Raji (cell line): ENCODE data around the gene ODF2.

Experiments used
- POLR2A ChIP-seq: IDR thresholded peaks from 2 replicates; pipeline ENCODE4 v1.6.1; 2011; ENCODE audit warnings: low read depth, low read length, control low read depth; ENCODE audit not compliant: insufficient read depth

The ODF2 gene

DNA sequence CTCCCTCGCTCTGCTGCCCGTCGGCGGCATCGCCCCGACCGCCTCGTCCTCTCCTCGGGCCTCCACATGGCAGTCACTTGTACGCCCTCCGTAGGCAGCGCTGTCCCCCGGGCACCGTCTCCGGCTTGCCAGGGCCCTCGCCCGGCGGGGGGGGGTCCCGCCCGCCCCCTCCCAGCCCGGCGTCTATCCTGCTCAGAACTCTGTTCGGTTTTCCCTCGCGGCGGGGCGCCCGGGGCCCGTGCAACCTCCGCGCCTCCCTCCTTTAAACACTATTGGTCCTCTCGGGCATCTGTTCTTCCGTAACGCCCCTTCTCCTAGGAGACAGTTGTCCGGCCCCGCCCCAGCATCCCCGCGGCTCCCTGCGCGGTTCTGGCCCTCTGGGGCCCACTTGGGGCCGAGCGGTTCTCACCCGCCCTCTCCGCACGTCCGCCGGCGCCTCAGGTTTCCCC is 831 bp downstream of the ODF2 start:
- TF ChIP-seq POLR2A = no peak

DNA sequence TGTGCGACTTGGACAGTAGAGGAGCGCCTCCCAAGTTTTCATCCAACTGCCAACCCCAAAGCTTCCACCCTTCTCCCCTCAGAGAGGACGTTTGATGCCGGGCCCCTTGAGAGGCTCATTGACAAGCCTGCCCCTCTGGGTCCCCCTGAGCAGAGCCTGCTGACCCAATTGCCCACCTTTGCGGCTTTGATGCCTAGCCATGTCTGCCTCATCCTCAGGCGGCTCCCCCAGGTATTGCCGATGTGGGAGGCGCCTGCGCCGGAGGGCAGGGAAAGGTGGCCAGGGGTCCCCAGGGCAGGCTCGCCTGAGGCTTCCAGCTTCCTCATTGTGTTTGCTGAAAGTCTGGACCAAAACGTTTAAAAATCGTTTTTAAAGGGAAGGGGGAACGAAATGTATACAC is 1.4 kb downstream of the ODF2 start:
- TF ChIP-seq POLR2A = no peak

DNA sequence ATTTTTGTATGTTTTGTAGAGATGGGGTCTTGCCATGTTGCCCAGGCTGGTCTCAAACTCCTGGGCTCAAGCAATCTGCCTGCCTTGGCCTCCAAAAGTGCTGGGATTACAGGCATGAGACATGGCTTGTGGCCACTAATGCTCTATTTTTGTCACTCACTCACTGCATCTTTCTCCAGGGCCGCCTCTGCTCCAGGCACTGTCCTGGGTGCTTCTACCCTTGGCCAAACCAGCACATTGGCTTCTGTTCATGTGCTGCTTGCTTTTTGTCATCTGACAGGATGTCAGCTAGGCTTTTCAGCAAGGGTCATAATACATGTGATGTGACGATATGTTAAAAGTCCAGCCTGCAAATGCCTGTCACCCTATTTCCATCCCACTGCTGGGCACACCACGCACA is 3.2 kb downstream of the ODF2 start:
- no peak for TF ChIP-seq POLR2A

DNA sequence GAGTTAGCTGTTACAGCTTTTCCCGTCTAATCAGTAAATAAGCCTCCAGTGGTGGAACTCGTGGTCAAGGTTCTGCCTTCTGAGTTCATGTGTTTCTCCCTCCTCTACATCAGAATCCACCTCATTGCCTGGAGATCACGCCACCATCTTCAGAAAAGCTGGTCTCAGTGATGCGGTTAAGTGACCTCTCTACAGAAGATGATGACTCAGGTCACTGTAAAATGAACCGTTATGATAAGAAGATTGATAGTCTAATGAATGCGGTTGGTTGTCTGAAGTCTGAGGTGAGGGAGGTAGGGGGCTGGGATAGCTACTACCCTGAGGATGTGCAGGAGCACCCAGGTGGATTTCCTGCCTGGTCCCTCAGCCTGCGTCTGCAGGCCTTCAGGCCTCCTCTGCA is 13.3 kb downstream of the ODF2 start:
- TF ChIP-seq POLR2A = no peak

DNA sequence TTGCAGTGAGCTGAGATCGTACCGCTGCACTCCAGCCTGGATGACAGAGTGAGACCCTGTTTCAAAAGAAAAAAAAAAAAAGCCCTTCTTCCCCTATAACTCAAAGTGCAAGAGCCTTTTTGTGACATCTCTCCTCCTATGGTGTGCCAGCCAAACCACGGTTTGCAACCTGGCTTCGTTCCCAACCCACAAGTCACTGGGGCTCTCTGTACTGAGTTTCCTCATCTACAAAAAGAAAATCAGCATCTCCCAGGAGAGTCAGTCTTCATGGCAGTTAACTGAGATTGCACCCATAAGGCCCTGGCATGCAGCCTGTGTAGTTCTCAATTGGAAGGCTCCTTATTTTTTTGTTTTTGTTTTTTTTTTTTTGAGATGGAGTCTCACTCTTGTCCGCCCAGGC is 14.8 kb downstream of the ODF2 start:
- TF ChIP-seq POLR2A = no peak

DNA sequence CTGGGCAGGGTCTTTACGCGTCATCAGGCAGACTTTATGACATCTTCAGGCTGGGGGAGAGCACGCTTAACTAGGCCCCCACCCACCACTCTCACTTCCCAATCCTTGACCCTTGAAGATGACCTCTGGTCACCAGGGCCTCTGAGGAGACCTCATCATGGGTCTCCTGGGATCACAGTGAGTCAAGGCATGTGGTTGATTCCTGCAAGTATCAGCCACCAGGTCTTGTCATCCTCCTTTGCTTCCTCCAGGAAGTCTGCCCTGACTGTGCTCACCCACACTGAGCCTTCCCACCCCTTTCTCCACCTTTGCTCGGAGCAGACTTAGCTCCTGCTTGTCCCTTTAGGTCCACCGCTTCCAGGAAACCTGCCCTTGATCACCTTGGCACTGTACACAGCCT is 17.3 kb downstream of the ODF2 start:
- no peak for TF ChIP-seq POLR2A

DNA sequence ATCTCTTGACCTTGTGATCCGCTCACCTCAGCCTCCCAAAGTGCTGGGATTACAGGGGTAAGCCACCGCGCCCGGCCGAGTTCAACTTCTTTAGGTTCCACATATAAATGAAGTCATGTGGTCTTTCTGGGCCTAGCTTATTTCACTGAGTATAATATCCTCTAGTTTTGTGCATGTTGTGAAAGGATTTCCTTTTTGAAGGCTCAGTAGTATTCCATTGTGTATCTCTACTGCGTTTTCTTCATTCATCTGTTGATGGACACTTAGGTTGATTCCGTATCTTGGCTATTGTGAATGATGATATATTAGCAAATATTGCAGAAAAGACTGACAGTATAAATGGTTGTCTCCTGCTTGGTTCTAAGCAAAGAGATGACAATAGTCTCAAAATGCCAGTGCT is 20.1 kb downstream of the ODF2 start:
- no peak for TF ChIP-seq POLR2A

DNA sequence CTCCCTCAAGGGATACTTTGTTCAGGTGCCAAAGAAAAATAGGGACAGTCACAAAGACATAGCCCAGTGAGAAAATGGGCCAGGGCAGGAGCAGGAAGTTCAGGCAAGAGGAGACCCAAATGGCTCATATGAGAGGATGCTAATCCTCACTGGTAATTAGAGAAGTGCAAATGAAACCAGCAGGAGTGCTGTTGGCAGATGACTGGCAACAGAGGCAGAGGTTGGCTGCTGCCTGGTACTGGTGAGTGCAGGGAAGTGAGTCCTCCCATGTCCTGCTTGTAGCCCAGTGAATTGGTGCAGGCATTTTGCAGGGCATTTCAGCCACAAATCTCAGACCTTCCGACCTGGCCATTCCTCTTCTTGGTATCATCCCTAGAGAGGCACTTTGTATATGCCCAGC is 23.5 kb downstream of the ODF2 start:
- no peak for TF ChIP-seq POLR2A

DNA sequence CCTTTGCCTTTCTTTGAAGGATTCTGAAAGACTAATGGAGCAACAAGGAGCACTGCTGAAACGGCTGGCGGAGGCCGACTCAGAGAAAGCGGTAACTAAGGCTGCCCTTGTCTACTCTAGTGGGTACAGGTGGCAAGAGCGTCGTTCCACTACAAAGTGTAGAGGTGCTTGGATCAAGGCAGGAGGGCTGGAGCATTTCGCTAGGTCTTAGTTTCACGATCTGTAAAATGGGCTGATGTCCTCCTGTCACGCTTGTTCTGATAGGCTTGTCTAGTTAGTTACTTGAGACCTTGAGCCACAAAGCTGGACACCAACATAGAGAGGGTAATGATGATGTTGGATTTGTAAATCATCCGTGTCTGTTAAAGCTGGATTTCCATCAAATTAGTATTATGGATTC is 25.8 kb downstream of the ODF2 start:
- no peak for TF ChIP-seq POLR2A

DNA sequence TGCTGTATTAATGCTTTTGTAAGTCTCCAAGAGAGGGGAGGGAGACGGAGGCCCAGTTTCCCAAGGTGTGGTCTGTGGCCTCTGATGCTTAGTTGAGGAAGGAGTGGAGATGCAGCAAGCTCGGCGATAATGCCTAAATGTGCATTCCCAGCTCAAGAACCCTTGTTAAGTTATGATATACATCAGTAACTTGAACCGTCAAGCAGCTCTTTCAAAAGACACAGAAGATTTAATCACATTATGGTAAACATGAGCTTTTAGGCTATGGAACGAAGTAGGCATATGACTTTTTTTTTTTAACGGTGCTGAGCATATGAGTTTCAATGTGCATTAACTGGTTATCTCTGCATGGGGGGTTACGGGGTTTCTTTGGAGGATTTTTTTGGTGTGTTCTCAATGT is 26.4 kb downstream of the ODF2 start:
- no peak for TF ChIP-seq POLR2A

DNA sequence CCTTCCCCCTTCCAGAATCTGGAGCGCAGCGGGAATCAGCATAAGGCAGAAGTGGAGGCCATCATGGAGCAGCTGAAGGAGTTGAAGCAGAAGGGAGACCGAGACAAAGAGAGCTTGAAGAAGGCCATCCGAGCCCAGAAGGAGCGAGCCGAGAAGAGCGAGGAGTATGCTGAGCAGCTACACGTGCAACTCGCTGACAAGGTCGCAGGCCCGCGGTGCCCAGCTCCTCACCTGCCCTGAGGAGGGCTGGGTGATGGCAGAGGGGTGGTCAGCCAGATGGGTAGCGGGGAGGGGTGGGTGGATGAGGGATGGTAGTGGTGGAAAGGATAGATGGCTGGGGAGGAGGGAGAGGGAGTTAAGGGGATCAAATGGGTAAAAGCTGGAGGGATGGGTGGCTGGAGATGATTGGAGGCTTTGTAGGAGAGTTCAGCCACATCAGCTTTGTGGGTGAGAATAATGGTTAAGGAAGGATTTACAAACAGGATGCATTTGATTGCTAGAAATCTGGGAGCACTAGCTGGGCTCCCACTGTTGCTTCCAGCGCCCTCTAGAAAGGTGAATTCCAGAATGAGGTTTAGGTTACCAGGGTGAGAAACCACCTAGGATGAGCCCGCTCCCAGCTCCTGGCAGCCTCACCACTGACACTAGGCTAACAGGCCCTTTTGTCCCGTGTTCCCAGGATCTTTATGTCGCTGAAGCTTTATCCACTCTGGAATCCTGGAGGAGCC is 29.0 kb downstream of the ODF2 start:
- TF ChIP-seq POLR2A = no peak

DNA sequence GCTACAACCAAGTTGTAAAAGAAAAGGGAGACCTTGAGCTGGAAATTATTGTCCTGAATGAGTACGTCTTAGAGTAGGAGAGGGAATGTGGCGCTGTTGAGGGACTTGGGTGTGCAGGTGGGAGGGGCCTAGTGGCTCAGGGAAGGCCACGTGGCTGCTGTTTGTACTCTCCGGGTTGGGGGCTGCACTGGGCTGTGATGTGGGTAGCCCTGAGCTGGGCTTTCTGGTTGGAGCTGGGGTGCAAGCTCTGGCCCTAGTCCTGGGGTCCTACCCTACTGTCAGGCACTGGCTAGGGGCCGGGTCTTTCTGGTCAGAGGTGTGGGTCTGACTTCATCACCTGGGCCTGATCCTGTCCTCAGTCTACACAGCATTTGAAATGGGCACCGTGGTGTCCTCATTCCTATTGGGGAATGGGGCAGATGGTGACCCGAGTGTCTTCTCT is 29.6 kb downstream of the ODF2 start:
- no peak for TF ChIP-seq POLR2A

DNA sequence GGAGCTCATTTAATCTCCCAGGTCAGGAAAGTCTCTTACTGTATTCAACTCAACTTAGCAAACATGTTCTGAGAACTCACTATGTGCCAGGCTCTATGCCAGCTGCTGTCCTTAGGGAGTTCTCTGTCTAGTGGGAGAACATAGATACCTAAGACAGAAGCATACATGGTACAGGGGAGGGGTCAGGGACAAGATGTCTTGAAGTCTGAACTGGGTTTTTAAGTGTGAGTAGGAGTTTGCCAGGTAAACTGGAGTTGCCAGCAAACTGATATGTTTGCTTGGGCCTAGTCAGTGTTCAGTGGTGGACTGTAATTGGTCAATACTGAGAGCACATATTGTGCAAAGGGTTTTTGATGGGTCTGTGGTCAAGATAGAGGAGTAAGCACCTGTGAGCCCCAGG is 30.4 kb downstream of the ODF2 start:
- TF ChIP-seq POLR2A = no peak

DNA sequence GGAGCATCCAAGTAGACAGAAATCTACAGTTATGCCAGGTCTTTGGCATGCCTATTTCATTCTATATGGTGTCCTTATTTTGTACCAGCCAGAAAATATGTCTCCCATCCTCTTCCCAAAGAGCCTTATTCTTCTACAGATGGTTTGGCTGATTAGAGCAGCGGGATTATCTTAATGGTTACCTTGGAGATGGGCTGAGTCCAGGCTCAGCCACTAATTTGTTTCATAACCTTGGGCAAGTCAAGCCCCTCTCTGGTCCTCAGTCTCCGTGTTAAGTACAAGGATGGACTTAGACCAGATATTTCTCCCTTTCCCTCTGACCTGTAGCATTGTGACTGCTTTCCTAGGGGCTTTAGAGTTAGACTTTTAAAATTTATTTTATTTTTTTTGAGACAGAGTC is 37.6 kb downstream of the ODF2 start:
- no peak for TF ChIP-seq POLR2A

DNA sequence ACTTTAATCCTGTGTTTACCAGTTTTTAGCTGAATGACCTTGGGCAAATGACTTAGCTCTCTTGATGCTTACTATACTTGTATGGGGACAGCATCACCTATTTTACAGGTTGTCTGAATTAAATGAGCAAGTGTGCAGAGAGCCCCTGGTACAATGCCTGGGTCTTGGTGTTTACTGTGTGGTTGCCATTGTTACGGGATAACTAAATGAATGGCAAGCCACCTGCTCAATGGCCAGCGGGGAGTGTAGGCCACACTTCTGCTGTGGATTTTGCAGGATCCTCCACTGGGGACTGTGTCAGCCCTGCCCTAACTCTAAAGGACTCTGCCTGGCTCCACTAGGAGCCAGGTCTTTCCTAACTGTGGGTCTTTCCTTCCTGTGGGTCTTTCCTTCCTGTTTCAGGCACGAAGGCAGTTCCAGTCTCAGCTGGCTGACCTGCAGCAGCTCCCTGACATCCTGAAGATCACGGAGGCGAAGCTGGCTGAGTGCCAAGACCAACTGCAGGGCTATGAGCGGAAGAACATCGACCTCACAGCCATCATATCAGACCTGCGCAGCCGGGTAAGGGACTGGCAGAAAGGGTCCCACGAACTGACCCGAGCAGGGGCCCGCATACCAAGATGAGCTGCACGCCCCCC is 38.4 kb downstream of the ODF2 start:
- no peak for TF ChIP-seq POLR2A

DNA sequence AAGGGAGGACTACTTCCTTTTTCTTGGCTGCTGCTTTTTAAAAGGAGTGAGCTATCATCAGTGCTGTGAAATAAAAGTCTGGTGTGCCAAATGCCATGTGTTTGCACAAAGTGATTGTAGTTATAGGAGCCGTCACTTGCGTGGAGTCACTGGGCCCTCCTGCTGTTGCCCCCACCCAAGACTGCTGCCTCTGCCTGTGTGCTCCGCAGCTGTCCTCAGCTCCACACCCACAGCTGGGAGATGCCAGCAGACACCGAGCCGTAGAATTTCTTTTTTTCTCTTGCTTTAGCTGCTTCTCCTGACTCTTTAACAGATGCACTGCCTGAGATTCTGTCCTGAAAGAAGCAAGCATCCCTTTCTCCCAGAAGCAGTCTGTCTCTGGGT is 38.9 kb downstream of the ODF2 start:
- TF ChIP-seq POLR2A = no peak

DNA sequence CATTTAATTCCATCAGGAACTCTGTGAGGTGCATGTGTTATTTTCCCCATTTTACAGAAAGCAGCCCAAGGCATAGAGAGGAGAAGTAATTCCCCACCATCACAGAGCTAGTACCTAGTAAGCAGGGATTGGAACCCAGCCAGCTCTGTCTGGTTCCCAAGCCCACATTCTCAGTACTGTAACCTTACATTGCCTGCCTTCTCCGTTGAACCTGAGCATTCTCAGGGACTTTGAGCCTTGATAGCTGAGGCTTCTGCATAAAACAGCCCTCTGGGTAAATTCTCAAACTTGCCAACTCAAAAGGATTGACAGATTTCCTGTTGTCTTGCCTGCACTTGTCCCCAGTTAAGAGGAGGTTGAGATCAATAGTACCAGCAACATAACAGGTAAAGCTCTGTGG is 39.5 kb downstream of the ODF2 start:
- no peak for TF ChIP-seq POLR2A

DNA sequence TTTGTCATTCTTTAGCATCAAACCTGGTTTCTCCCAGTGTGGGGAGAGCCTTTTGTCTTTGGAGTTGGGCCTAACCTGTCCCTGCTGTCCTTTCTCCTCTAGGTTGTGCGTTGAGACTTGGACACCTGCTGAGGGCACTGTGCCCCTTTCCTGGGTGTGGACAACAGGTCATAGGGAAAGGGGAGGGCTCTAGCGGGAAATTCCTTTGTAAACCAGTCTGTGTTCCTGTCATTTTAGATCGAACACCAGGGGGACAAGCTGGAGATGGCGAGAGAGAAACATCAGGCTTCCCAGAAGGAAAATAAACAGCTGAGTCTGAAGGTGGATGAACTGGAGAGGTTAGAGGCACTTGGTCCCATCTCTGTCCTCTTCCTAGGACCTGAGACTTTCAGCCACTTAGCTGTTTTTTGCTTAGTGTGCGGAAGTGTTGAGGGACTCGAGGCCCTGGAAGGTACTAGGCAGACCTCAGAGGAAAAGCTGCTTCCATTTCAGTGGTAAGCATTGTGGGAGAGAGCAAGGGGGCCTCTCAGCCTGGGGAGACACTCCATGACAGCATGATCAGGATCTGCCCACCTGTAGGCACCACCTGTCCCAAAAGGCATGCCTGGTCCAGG is 40.1 kb downstream of the ODF2 start:
- no peak for TF ChIP-seq POLR2A
